GM21576 (cell line): ENCODE data around the gene CD99L2.

ENCODE experiments used
- ATAC-seq: cut with Tn5 transposase; IDR thresholded peaks from one replicate; pipeline ENCODE4 v1.9.1; 2021; ENCODE audit warnings: mild to moderate bottlenecking, moderate library complexity; ENCODE audit not compliant: unreplicated experiment

Gene CD99L2

GRCh38 chrX:150806827-150807226 is 91.6 kb downstream of the CD99L2 start:
- no peak for ATAC-seq

GRCh38 chrX:150805736-150806135 is 92.7 kb downstream of the CD99L2 start:
- no peak for ATAC-seq

GRCh38 chrX:150792949-150793527 is 105.4 kb downstream of the CD99L2 start:
- ATAC-seq = no peak

GRCh38 chrX:150790021-150790420 is 108.4 kb downstream of the CD99L2 start:
- no peak for ATAC-seq

GRCh38 chrX:150781677-150782076 is 116.8 kb downstream of the CD99L2 start:
- no peak for ATAC-seq

- no peak for ATAC-seq
Measured at GRCh38 chrX:150779385-150779784, 119.1 kb downstream of the CD99L2 start.

- no peak for ATAC-seq
Measured at GRCh38 chrX:150777328-150777992, 121.0 kb downstream of the CD99L2 start.

- ATAC-seq = no peak
Measured at GRCh38 chrX:150775569-150776350, 122.7 kb downstream of the CD99L2 start.

- no peak for ATAC-seq
Measured at GRCh38 chrX:150774798-150775568, 123.5 kb downstream of the CD99L2 start.

- ATAC-seq = no peak
Measured at GRCh38 chrX:150773634-150774033, 124.8 kb downstream of the CD99L2 start.

- ATAC-seq = no peak
Measured at GRCh38 chrX:150773117-150773516, 125.4 kb downstream of the CD99L2 start.

- ATAC-seq = peak; percentile 81
Measured at GRCh38 chrX:150772150-150772970, 126.1 kb downstream of the CD99L2 start.

- no peak for ATAC-seq
Measured at GRCh38 chrX:150771116-150771515, 127.4 kb downstream of the CD99L2 start.

- no peak for ATAC-seq
Measured at GRCh38 chrX:150770623-150771022, 127.8 kb downstream of the CD99L2 start.

GRCh38 chrX:150769408-150769807 is 129.1 kb downstream of the CD99L2 start:
- no peak for ATAC-seq

GRCh38 chrX:150768580-150769190 is 129.8 kb downstream of the CD99L2 start:
- no peak for ATAC-seq

- ATAC-seq = no peak
Measured at GRCh38 chrX:150768132-150768485, 130.4 kb downstream of the CD99L2 start.

- no peak for ATAC-seq
Measured at GRCh38 chrX:150767475-150768131, 130.9 kb downstream of the CD99L2 start.

- ATAC-seq = no peak
Measured at GRCh38 chrX:150767045-150767395, 131.4 kb downstream of the CD99L2 start.
